ENCODE measurements around the gene RAB41.

The RAB41 gene

DNA sequence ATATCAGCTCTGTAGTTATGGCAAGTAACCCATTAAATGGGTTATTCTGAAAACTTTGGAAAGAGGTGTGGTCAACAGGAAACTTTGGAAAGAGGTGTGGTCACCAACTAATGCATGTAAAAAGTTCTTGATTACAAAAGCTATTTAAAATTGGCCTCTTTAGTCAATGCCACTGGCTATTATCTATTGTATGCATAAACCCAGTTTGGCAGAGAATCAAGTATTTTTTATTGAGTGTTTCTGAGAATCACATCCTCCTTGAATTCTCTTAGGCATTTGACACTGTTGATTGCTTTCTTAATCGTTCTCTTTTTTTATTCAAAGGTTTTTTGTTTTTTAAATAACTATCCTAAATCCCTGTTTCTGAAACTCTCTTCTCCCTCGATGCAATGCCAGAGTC lies 29.5 kb upstream of the RAB41 start:
- CTCF ChIA-PET, result no interaction called here
- TF ChIP-seq, protein P1, sequence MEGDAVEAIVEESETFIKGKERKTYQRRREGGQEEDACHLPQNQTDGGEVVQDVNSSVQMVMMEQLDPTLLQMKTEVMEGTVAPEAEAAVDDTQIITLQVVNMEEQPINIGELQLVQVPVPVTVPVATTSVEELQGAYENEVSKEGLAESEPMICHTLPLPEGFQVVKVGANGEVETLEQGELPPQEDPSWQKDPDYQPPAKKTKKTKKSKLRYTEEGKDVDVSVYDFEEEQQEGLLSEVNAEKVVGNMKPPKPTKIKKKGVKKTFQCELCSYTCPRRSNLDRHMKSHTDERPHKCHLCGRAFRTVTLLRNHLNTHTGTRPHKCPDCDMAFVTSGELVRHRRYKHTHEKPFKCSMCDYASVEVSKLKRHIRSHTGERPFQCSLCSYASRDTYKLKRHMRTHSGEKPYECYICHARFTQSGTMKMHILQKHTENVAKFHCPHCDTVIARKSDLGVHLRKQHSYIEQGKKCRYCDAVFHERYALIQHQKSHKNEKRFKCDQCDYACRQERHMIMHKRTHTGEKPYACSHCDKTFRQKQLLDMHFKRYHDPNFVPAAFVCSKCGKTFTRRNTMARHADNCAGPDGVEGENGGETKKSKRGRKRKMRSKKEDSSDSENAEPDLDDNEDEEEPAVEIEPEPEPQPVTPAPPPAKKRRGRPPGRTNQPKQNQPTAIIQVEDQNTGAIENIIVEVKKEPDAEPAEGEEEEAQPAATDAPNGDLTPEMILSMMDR (IDR thresholded peaks at IDR 0.05; ENCODE audit: insufficient read depth, low read length, missing control alignments), result no peak
- DNase-seq (ENCODE audit: low read depth, low spot score), result no peak
- POLR2A ChIA-PET, result no interaction called here
- no peak overlapping the region for H3K4me3 ChIP-seq (ENCODE audit: low read depth, low read length)

DNA sequence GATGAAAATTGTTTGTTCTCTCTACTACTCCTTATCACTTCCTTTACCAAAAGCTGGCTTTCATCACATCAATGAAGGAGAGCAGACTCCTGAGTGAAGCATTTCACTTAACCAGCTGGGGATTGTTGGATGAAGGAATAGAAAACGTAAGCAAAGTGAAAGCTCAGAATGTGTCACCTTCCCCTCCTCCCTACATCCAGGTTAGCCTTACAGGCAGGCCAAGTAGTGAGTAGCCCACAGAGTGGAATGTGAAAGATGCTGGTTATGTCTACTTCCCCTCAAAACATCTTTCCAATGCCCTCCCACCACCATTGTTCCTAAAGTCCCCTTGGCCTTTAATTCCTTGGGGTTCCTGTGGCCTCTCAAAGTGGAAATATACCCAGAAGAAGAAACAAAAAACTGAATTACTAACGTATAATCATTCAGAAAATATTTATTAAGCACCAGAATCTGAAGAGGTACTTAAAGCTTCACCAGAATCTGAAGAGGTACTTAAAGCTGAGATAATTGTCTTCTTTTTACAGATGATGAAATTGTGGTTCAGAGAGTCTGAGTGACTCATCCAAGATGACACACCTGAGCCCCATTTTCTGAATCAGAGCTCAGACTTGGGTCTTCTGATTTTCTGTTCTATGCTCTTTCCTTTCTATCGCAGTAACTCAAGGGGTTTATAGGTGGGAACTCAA lies 28.5 kb upstream of the RAB41 start:
- DNase-seq (ENCODE audit: low read depth, low spot score), result no peak
- no peak overlapping the region for H3K4me3 ChIP-seq (ENCODE audit: low read depth, low read length)
- CTCF ChIA-PET, result no interaction called here
- POLR2A ChIA-PET, result no interaction called here
- TF ChIP-seq, protein P1 (IDR thresholded peaks at IDR 0.05; ENCODE audit: insufficient read depth, low read length, missing control alignments), result no peak

DNA sequence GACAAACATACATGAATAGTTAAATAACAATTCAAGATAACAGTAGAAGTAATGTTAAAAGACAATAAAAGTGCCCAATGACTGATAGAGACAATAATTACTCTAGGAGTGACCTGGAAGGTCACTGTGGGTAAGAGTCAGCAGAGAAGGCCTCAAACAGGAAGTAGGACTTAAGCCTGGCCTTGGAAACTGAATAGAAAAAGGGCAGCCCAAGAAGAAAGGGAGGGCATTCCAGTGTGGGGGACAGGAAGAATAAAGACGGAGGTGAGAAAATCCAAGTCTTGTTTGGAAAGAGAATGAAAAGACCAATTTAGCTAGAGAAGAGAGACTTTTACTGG lies 27.9 kb upstream of the RAB41 start:
- TF ChIP-seq, protein P1 (IDR thresholded peaks at IDR 0.05; ENCODE audit: insufficient read depth, low read length, missing control alignments), result no peak
- CTCF ChIA-PET, result no interaction called here
- POLR2A ChIA-PET, result no interaction called here
- DNase-seq (ENCODE audit: low read depth, low spot score), result no peak
- H3K4me3 ChIP-seq (ENCODE audit: low read depth, low read length), result no peak overlapping the region

DNA sequence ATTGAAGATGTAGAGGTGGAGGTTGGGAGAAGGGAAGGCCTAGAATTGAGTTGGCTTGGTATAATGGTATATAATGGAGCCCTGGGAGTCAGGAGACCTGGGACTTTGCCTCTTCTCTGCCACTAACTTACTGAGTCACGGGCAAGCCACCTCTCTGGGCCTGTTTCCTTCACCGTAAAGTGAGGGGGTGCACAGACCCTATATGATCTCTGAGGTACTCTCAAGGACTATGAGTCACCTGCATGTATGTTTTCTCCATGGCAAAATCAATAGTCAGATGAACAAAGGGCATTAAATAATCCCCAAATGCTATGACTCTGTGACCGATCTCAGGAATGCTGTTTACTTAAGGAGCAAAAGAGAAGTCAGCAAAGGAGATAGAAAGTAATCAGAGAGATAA lies 27.1 kb upstream of the RAB41 start:
- ChIA-PET POLR2A (no interaction called here), CTCF (no interaction called here)
- no peak for DNase-seq (ENCODE audit: low read depth, low spot score)
- no peak overlapping the region for H3K4me3 ChIP-seq (ENCODE audit: low read depth, low read length)
- TF ChIP-seq, protein P1 (IDR thresholded peaks at IDR 0.05; ENCODE audit: insufficient read depth, low read length, missing control alignments), result no peak

DNA sequence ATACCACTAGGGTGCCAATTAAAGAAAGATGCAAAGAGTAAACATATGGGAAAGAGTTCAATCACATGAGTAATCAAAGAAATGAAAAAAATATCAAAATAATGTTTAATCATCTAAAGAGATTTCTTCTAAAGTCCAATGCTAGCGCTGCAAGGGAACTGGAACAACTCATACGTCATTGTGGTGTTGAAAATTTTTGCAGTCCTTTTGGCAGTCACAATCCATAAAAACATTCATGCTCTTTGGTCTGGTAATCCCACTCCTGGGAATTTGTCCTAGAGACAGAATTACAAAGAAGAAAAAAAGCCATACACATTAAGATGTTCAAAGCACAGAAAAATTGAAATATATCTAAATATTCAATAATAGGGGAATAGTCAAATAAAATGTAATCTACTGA lies 26.5 kb upstream of the RAB41 start:
- TF ChIP-seq, protein P1 (IDR thresholded peaks at IDR 0.05; ENCODE audit: insufficient read depth, low read length, missing control alignments), result no peak
- ChIA-PET CTCF (no interaction called here), POLR2A (no interaction called here)
- H3K4me3 ChIP-seq (ENCODE audit: low read depth, low read length), result no peak overlapping the region
- no peak for DNase-seq (ENCODE audit: low read depth, low spot score)

DNA sequence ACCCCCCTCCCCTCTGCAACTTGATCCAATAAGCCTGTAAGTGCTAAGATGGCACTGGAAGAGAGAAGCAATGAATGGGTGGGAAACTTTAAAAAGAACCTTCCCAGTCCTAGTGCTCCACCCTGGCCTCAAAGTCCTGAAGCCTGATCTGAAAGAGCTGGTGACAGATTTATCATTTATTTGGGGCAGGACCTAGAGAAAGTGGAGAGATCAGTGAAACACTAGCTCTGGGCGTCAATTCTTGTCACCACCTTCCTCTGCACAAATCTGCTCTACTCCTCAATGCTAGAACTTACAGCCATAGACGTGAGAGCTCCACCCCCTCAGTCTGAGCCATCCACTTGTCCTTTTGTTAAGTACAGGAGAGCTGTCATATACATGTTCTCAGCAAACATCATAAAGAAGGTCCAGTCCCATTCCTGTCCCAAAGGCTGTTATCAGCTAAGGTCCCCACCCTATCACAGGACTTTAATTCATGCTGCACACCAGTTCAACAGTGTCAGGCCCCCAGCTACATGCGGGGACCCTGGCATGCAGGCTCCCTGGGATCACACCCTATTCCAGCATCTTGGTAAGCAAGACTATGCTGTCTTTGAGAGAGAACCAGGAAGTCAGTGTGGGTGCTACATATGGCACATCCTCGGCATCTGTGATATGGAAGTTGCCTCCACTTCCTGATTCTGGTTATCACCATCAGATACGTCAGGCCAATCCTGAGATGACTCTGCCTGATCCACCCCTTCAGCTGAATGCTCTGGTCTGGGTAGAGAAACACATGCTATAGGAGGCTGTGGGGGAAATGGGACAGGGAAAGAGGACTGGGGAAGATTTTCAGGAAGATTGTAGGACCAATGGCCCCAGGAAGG lies 24.3 kb upstream of the RAB41 start:
- ChIA-PET CTCF (no interaction called here), POLR2A (no interaction called here)
- no peak overlapping the region for H3K4me3 ChIP-seq (ENCODE audit: low read depth, low read length)
- TF ChIP-seq, protein P1 (IDR thresholded peaks at IDR 0.05; ENCODE audit: insufficient read depth, low read length, missing control alignments), result no peak
- no peak for DNase-seq (ENCODE audit: low read depth, low spot score)

Data from AG04449 (cell line).